Parathyroid adenoma (tissue), 2 donors: Measurements from ENCODE around the gene TBC1D22A.
A peak's percentile ranks its signal among the peaks of the same experiment; 100 is the strongest.

Experiments used
- H2AFZ ChIP-seq: fragments of 300-600 bp; sonication (generic); one replicate; pipeline ENCODE4 v1.7.0; 2017; ENCODE audit warnings: antibody characterized with exemption, mild to moderate bottlenecking
- H3K27ac ChIP-seq: fragments of 300-600 bp; sonication (generic); one replicate; pipeline ENCODE4 v1.7.0; 2017
- H3K27me3 ChIP-seq: fragments of 300-600 bp; sonication (generic); one replicate; pipeline ENCODE4 v1.7.0; 2017; ENCODE audit warnings: low read length; ENCODE audit not compliant: control insufficient read depth, insufficient read depth
- H3K36me3 ChIP-seq: fragments of 300-600 bp; sonication (generic); one replicate; pipeline ENCODE4 v1.7.0; 2017; ENCODE audit warnings: low read length; ENCODE audit not compliant: control insufficient read depth, insufficient read depth
- H3K4me1 ChIP-seq: fragments of 300-600 bp; sonication (generic); one replicate; pipeline ENCODE4 v1.7.0; 2017; ENCODE audit warnings: control low read depth
- H3K4me2 ChIP-seq: fragments of 300-600 bp; sonication (generic); one replicate; pipeline ENCODE4 v1.7.0; 2017; ENCODE audit warnings: low read length
- H3K4me3 ChIP-seq: fragments of 300-600 bp; sonication (generic); one replicate; pipeline ENCODE4 v1.7.0; 2017; ENCODE audit warnings: low read depth, low read length
- H3K79me2 ChIP-seq: fragments of 300-600 bp; sonication (generic); one replicate; pipeline ENCODE4 v1.7.0; 2017; ENCODE audit warnings: control low read depth
- H3K9ac ChIP-seq: fragments of 300-600 bp; sonication (generic); one replicate; pipeline ENCODE4 v1.7.0; 2017; ENCODE audit warnings: mild to moderate bottlenecking
- H3K9me3 ChIP-seq: fragments of 300-600 bp; sonication (generic); one replicate; pipeline ENCODE4 v1.7.0; 2017; ENCODE audit warnings: low read length; ENCODE audit not compliant: control insufficient read depth
- TF ChIP-seq, protein P1 (sequence below): fragments of 300-600 bp; sonication (generic); IDR thresholded peaks from one replicate; pipeline ENCODE4 v1.7.0; 2017; ENCODE audit warnings: antibody characterized with exemption, mild to moderate bottlenecking
- donor health status: primary hyperparathyroidism.

The TBC1D22A gene

GRCh38 chr22:46854125-46854870, 91.8 kb downstream of the TBC1D22A start:
- Histone ChIP-seq H3K9ac (no peak overlapping the region), H3K4me2 (no peak overlapping the region), H3K4me3 (no peak overlapping the region)

DNA sequence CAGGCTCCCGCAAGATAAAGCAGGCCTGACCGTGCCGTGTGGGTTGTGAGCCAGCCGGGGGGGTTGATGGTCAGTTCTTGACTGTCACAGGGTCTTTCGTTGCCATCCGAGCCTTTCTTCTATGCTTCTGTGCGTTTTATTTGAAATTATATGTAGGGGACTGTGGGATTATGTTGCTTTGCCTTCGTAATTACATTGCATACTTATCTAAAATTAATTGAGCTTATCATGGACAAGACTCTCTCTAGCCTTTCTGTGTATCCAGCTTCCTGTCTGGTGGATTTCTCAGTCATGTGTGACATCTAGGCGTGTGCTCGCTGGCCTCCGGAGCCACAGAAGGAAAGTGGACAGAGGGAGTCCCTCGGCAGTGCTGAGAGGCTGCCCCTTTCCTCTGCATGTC, 93.2 kb downstream of the TBC1D22A start:
- Histone ChIP-seq H3K36me3 (no peaks in the 10 kb centered on the region), H3K4me3 (no peak overlapping the region), H3K9me3 (no peaks in the 10 kb centered on the region), H3K27me3 (no peaks in the 10 kb centered on the region), H2AFZ (no peak overlapping the region), H3K4me1 (no peaks in the 10 kb centered on the region), H3K79me2 (peaks cover 5% of the 10 kb centered on the region), H3K4me2 (no peak overlapping the region), H3K27ac (no peak overlapping the region), H3K9ac (no peak overlapping the region)
- TF ChIP-seq, protein P1, sequence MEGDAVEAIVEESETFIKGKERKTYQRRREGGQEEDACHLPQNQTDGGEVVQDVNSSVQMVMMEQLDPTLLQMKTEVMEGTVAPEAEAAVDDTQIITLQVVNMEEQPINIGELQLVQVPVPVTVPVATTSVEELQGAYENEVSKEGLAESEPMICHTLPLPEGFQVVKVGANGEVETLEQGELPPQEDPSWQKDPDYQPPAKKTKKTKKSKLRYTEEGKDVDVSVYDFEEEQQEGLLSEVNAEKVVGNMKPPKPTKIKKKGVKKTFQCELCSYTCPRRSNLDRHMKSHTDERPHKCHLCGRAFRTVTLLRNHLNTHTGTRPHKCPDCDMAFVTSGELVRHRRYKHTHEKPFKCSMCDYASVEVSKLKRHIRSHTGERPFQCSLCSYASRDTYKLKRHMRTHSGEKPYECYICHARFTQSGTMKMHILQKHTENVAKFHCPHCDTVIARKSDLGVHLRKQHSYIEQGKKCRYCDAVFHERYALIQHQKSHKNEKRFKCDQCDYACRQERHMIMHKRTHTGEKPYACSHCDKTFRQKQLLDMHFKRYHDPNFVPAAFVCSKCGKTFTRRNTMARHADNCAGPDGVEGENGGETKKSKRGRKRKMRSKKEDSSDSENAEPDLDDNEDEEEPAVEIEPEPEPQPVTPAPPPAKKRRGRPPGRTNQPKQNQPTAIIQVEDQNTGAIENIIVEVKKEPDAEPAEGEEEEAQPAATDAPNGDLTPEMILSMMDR = no peak

More at GRCh38 chr22:46854125-46854870, 91.8 kb downstream of the TBC1D22A start:
- Histone ChIP-seq H3K36me3 (no peaks in the 10 kb centered on the region), H3K27ac (peak overlapping the region; percentile 36), H2AFZ (no peak overlapping the region), H3K4me1 (no peaks in the 10 kb centered on the region), H3K27me3 (no peaks in the 10 kb centered on the region), H3K79me2 (peaks cover 5% of the 10 kb centered on the region), H3K9me3 (no peaks in the 10 kb centered on the region)
- TF ChIP-seq, protein P1 = no peak

GRCh38 chr22:46856661-46857060, 94.2 kb downstream of the TBC1D22A start:
- Histone ChIP-seq H3K27me3 (no peaks in the 10 kb centered on the region), H3K4me1 (no peaks in the 10 kb centered on the region), H2AFZ (no peak overlapping the region), H3K9me3 (no peaks in the 10 kb centered on the region), H3K9ac (no peak overlapping the region), H3K36me3 (no peaks in the 10 kb centered on the region), H3K79me2 (peaks cover 5% of the 10 kb centered on the region), H3K27ac (no peak overlapping the region), H3K4me3 (no peak overlapping the region), H3K4me2 (no peak overlapping the region)
- TF ChIP-seq, protein P1 = no peak

- no peak overlapping the region for H3K9ac ChIP-seq
- H3K79me2 ChIP-seq = peaks cover 5% of the 10 kb centered on the region
- H3K36me3 ChIP-seq = no peaks in the 10 kb centered on the region
- no peak overlapping the region for H2AFZ ChIP-seq
- H3K4me3 ChIP-seq = no peak overlapping the region
- no peak overlapping the region for H3K27ac ChIP-seq
- no peaks in the 10 kb centered on the region for H3K4me1 ChIP-seq
- TF ChIP-seq, protein P1 = no peak
- H3K27me3 ChIP-seq = no peaks in the 10 kb centered on the region
- no peaks in the 10 kb centered on the region for H3K9me3 ChIP-seq
- no peak overlapping the region for H3K4me2 ChIP-seq
Observed at GRCh38 chr22:46857142-46857884, 94.9 kb downstream of the TBC1D22A start.
